Measurements from ENCODE around the gene OR5B12. TPM values are rescaled to one million over a fixed set of nuclear protein-coding genes. Genes with fewer than 3 reads are reported as not detected.

The OR5B12 gene
- total and polyA plus RNA-seq, 12 donors: not detected

DNA sequence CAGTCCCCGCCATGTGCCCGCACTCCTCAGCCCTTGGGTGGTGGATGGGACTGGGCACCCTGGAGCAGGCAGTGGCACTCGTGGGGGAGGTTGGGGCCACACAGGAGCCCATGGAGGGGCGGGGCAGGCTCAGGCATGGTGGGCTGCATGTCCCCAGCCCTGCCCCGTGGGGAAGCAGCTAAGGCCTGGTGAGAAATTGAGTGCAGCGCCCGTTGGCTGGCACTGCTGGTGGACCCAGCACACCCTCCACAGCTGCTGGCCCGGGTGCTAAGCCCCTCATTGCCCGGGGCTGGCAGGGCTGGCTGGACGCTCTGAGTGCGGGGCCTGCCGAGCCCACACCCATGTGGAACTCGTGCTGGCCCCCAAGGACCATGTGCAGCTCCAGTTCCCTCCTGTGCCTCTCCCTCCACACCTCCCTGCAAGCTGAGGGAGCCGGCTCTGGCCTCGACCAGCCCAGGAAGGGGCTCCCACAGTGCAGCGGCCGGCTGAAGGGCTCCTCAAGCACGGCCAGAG, 51.4 kb downstream of the OR5B12 start:
- no peak for ATAC-seq
- intact Hi-C loops (cut with DNase I): loop anchor here in 1 of 10 donors (10.0 kb wide), 1 partner anchor 64 kb away; no protein-coding TSS in a partner anchor
- H3K27me3 ChIP-seq: no peaks in the 10 kb centered on the region
- peaks cover 0 to 11% (median 0%) of the 10 kb centered on the region in 9 donors for H3K4me1 ChIP-seq
- WGBS, 2 donors: 87 to 89% methylated on average over 18 of the region's 18 CpGs
- DNase-seq: peak in 1 of 2 donors; percentile 4
- no peaks in the 10 kb centered on the region for H3K36me3 ChIP-seq
- TF ChIP-seq, protein P1, sequence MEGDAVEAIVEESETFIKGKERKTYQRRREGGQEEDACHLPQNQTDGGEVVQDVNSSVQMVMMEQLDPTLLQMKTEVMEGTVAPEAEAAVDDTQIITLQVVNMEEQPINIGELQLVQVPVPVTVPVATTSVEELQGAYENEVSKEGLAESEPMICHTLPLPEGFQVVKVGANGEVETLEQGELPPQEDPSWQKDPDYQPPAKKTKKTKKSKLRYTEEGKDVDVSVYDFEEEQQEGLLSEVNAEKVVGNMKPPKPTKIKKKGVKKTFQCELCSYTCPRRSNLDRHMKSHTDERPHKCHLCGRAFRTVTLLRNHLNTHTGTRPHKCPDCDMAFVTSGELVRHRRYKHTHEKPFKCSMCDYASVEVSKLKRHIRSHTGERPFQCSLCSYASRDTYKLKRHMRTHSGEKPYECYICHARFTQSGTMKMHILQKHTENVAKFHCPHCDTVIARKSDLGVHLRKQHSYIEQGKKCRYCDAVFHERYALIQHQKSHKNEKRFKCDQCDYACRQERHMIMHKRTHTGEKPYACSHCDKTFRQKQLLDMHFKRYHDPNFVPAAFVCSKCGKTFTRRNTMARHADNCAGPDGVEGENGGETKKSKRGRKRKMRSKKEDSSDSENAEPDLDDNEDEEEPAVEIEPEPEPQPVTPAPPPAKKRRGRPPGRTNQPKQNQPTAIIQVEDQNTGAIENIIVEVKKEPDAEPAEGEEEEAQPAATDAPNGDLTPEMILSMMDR (IDR thresholded peaks at IDR 0.05): no peak
- H3K27ac ChIP-seq: no peak overlapping the region
- H3K9me3 ChIP-seq: peaks cover 0 to 13% (median 0%) of the 10 kb centered on the region in 11 donors
- no peak overlapping the region for H3K4me3 ChIP-seq

Other genes with a start within 250 kb of the OR5B12 start
- gene OR1S2, start 238.1 kb downstream of the OR5B12 start, total RNA-seq: not detected
- not detected for gene OR1S2, start 238.1 kb downstream of the OR5B12 start, polyA plus RNA-seq
- not detected for gene OR1S1, start 229.5 kb downstream of the OR5B12 start, total RNA-seq
- not detected for gene OR1S1, start 229.5 kb downstream of the OR5B12 start, polyA plus RNA-seq
- not detected for gene OR10Q1, start 213.3 kb downstream of the OR5B12 start, total RNA-seq
- gene OR10Q1, start 213.3 kb downstream of the OR5B12 start, polyA plus RNA-seq: under 1 TPM in 1 of 2 donors, not detected in 1; 0.03 TPM
- not detected for gene OR10W1, start 174.0 kb downstream of the OR5B12 start, total RNA-seq
- not detected for gene OR10W1, start 174.0 kb downstream of the OR5B12 start, polyA plus RNA-seq
- gene OR5B17, start 83.2 kb downstream of the OR5B12 start, total RNA-seq: not detected
- gene OR5B17, start 83.2 kb downstream of the OR5B12 start, polyA plus RNA-seq: not detected
- not detected for gene OR5B3, start 35.4 kb downstream of the OR5B12 start, total RNA-seq
- gene OR5B3, start 35.4 kb downstream of the OR5B12 start, polyA plus RNA-seq: not detected
- gene OR5B2, start 14.1 kb downstream of the OR5B12 start, total RNA-seq: not detected
- gene OR5B2, start 14.1 kb downstream of the OR5B12 start, polyA plus RNA-seq: not detected
- not detected for gene OR5B21, start 65.9 kb upstream of the OR5B12 start, total RNA-seq
- not detected for gene OR5B21, start 65.9 kb upstream of the OR5B12 start, polyA plus RNA-seq
- gene LPXN, start 133.6 kb upstream of the OR5B12 start, total RNA-seq: 10 to 100 TPM in 1 of 10 donors, 1 to 10 TPM in 9; 2.7 to 13.9 (median 4.7) TPM
- 1 to 10 TPM; 1.8 to 5.0 TPM for gene LPXN, start 133.6 kb upstream of the OR5B12 start, polyA plus RNA-seq
- 10 to 100 TPM; 53.9 to 69.7 (median 61.5) TPM for gene ZFP91, start 136.8 kb upstream of the OR5B12 start, total RNA-seq
- gene ZFP91, start 136.8 kb upstream of the OR5B12 start, polyA plus RNA-seq: 10 to 100 TPM; 11.4 to 15.9 TPM
- gene CNTF, start 180.4 kb upstream of the OR5B12 start, total RNA-seq: 1 to 10 TPM in 8 of 10 donors, under 1 TPM in 2; 0.53 to 1.6 (median 1.2) TPM
- under 1 TPM; 0.15 to 0.23 TPM for gene CNTF, start 180.4 kb upstream of the OR5B12 start, polyA plus RNA-seq